Osteoblast (primary cell): ENCODE data around the gene MRPL37. TPM values are rescaled to one million over a fixed set of nuclear protein-coding genes. Genes with fewer than 3 reads are reported as not detected.
"Not testable (repeated sequence)": the region's sequence is repeated elsewhere in the genome, so short reads cannot be mapped to it uniquely, and the experiment has no call there.

ENCODE experiments used
- DNase-seq: peaks from one replicate; pipeline ENCODE4 v3.0.0; 2011; ENCODE audit warnings: low spot score, mixed read lengths; ENCODE audit not compliant: insufficient read length; ENCODE audit errors: missing footprints
- H2AFZ ChIP-seq: 2 replicates; pipeline ENCODE4 v1.6.0; 2011; ENCODE audit warnings: mild to moderate bottlenecking, low read length
- H3K27ac ChIP-seq: 2 replicates; pipeline ENCODE4 v1.5.1; 2011; ENCODE audit warnings: mild to moderate bottlenecking, low read depth, low read length, moderate library complexity
- H3K27me3 ChIP-seq: 2 replicates; pipeline ENCODE4 v1.6.0; 2012; ENCODE audit warnings: mild to moderate bottlenecking, control low read depth, inconsistent platforms, low read length, moderate library complexity; ENCODE audit not compliant: insufficient read depth
- H3K36me3 ChIP-seq: 2 replicates; pipeline ENCODE4 v1.5.1; 2011; ENCODE audit warnings: mild to moderate bottlenecking, low read length, control low read depth, moderate library complexity; ENCODE audit not compliant: insufficient read depth
- H3K4me1 ChIP-seq: 2 replicates; pipeline ENCODE4 v1.5.1; 2011; ENCODE audit warnings: mild to moderate bottlenecking, low read length, control low read depth, moderate library complexity; ENCODE audit not compliant: insufficient read depth
- H3K4me2 ChIP-seq: 2 replicates; pipeline ENCODE4 v1.6.0; 2011; ENCODE audit warnings: mild to moderate bottlenecking, low read length; ENCODE audit not compliant: insufficient read depth
- H3K4me3 ChIP-seq: fragments of 200-600 bp; sonication (generic); 3 replicates; pipeline ENCODE4 v1.5.1; 2012; ENCODE audit warnings: mild to moderate bottlenecking, low read length, inconsistent platforms; ENCODE audit not compliant: insufficient read depth
- H3K79me2 ChIP-seq: 2 replicates; pipeline ENCODE4 v1.6.0; 2012; ENCODE audit warnings: mild to moderate bottlenecking, low read length, control low read depth, inconsistent platforms; ENCODE audit not compliant: insufficient read depth
- H3K9me3 ChIP-seq: 2 replicates; pipeline ENCODE4 v1.5.1; 2011; ENCODE audit warnings: low read depth, low read length, control low read depth
- H4K20me1 ChIP-seq: 2 replicates; pipeline ENCODE4 v1.6.0; 2012; ENCODE audit warnings: mild to moderate bottlenecking, low read length, control low read depth; ENCODE audit not compliant: insufficient read depth
- total RNA-seq: library from RNA; depleted of rRNA; stranded (reverse); fragments of >200 nt; gene quantifications from 2 replicates; pipeline ENCODE4 v1.2.3, GENCODE V29; 2012
- TF ChIP-seq, protein P1 (sequence below): IDR thresholded peaks from 2 replicates; pipeline ENCODE4 v1.5.1; 2011; ENCODE audit warnings: mild to moderate bottlenecking, low read depth, low read length, moderate library complexity; ENCODE audit errors: extremely low read depth

The MRPL37 gene
- total RNA-seq, 1 donor: 88.7 TPM

DNA sequence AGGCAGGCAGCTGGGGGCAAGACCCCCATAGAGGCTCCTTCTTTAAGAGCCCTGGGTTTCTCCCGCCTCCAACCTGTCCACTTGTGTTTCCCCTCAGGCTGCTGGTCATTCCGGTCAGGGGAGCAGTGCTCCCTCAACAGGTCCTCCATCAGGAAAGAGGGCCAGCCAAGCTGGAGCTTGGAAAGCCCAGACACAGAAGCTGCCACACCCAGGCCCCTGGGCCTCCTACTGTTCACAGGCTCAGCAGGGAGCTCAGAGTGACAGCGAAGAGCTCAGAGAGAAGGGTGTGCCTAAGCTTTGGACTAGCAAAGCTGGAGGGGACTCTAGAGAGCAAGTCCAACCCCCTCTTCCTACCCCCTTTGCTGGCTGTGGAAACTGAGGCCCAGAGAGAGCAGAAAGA lies 36.9 kb upstream of the MRPL37 start:
- H3K4me1 ChIP-seq: no peaks in the 10 kb centered on the region
- no peak overlapping the region for H3K27ac ChIP-seq
- H3K36me3 ChIP-seq: no peaks in the 10 kb centered on the region
- H3K4me3 ChIP-seq: no peak overlapping the region
- no peaks in the 10 kb centered on the region for H4K20me1 ChIP-seq
- H2AFZ ChIP-seq: no peak overlapping the region
- H3K79me2 ChIP-seq: no peaks in the 10 kb centered on the region
- H3K27me3 ChIP-seq: no peaks in the 10 kb centered on the region
- H3K4me2 ChIP-seq: no peak overlapping the region
- DNase-seq: peak; percentile 19
- H3K9me3 ChIP-seq: no peaks in the 10 kb centered on the region
- TF ChIP-seq, protein P1, sequence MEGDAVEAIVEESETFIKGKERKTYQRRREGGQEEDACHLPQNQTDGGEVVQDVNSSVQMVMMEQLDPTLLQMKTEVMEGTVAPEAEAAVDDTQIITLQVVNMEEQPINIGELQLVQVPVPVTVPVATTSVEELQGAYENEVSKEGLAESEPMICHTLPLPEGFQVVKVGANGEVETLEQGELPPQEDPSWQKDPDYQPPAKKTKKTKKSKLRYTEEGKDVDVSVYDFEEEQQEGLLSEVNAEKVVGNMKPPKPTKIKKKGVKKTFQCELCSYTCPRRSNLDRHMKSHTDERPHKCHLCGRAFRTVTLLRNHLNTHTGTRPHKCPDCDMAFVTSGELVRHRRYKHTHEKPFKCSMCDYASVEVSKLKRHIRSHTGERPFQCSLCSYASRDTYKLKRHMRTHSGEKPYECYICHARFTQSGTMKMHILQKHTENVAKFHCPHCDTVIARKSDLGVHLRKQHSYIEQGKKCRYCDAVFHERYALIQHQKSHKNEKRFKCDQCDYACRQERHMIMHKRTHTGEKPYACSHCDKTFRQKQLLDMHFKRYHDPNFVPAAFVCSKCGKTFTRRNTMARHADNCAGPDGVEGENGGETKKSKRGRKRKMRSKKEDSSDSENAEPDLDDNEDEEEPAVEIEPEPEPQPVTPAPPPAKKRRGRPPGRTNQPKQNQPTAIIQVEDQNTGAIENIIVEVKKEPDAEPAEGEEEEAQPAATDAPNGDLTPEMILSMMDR: no peak

DNA sequence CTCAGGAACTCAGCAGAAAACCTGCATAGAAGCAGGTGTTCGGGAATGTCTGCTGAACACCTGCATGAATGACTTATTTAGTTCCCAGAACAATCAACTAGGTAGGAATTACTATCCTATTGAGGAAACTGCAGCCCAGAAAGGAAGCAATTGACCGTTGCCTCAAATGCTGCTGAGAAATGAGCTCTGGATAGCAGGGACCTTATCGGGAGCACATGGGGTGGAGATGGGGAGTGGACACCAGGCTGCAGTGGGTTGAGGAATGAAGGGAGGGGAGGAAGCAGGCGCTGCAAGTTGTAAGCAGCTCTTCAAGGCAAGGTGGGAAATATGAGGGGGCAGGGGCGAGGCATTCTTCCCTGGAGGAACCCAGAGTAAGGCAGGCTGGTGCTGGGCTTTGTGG lies 36.4 kb upstream of the MRPL37 start:
- Histone ChIP-seq H3K79me2 (no peaks in the 10 kb centered on the region), H3K4me1 (no peaks in the 10 kb centered on the region), H4K20me1 (no peaks in the 10 kb centered on the region), H3K4me3 (no peak overlapping the region), H2AFZ (no peak overlapping the region), H3K36me3 (no peaks in the 10 kb centered on the region), H3K27me3 (no peaks in the 10 kb centered on the region), H3K27ac (no peak overlapping the region), H3K4me2 (no peak overlapping the region), H3K9me3 (no peaks in the 10 kb centered on the region)
- TF ChIP-seq, protein P1: no peak
- no peak for DNase-seq

DNA sequence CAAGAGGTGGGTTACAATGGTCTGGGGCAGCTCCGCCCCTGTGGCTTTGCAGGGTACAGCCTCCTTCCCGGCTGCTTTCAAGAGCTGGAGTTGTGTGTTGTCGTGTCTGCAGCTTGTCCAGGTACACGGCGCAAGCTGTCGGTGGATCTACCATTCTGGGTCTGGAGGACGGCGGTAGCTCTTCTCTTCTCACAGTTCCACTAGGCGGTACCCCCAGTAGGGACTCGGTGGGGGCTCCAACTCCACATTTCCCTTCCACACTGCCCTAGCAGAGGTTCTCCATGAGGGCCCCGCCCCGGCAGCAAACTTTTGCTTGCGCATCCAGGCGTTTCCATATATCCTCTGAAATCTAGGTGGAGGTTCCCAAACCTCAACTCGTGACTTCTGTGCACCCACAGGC lies 34.8 kb upstream of the MRPL37 start:
- Histone ChIP-seq H3K27ac (no peak overlapping the region), H4K20me1 (no peaks in the 10 kb centered on the region), H2AFZ (no peak overlapping the region), H3K79me2 (no peaks in the 10 kb centered on the region), H3K4me3 (no peak overlapping the region), H3K36me3 (no peaks in the 10 kb centered on the region), H3K27me3 (no peaks in the 10 kb centered on the region), H3K4me2 (no peak overlapping the region), H3K4me1 (no peaks in the 10 kb centered on the region), H3K9me3 (no peaks in the 10 kb centered on the region)
- TF ChIP-seq, protein P1: no peak
- DNase-seq: no peak

GRCh38 chr1:54166357-54166756 lies 33.6 kb upstream of the MRPL37 start:
- not testable (repeated sequence) for H4K20me1 ChIP-seq, H3K4me2 ChIP-seq, H3K36me3 ChIP-seq, H3K9me3 ChIP-seq, DNase-seq, H3K4me1 ChIP-seq, H3K4me3 ChIP-seq, H3K27ac ChIP-seq, H3K79me2 ChIP-seq, H3K27me3 ChIP-seq, H2AFZ ChIP-seq
